Hematopoietic multipotent progenitor cell treated with erythropoietin and hydrocortisone succinate and interleukin-3 and kit ligand, for 8 days (in vitro differentiated cells): ENCODE results near the gene RHOU.
"Not testable (repeated sequence)": the region's sequence is repeated elsewhere in the genome, so short reads cannot be mapped to it uniquely, and the experiment has no call there.

Experiments
- DNase-seq: peaks from one replicate; pipeline ENCODE4 v3.0.0-alpha.2; 2015

Gene RHOU

DNA sequence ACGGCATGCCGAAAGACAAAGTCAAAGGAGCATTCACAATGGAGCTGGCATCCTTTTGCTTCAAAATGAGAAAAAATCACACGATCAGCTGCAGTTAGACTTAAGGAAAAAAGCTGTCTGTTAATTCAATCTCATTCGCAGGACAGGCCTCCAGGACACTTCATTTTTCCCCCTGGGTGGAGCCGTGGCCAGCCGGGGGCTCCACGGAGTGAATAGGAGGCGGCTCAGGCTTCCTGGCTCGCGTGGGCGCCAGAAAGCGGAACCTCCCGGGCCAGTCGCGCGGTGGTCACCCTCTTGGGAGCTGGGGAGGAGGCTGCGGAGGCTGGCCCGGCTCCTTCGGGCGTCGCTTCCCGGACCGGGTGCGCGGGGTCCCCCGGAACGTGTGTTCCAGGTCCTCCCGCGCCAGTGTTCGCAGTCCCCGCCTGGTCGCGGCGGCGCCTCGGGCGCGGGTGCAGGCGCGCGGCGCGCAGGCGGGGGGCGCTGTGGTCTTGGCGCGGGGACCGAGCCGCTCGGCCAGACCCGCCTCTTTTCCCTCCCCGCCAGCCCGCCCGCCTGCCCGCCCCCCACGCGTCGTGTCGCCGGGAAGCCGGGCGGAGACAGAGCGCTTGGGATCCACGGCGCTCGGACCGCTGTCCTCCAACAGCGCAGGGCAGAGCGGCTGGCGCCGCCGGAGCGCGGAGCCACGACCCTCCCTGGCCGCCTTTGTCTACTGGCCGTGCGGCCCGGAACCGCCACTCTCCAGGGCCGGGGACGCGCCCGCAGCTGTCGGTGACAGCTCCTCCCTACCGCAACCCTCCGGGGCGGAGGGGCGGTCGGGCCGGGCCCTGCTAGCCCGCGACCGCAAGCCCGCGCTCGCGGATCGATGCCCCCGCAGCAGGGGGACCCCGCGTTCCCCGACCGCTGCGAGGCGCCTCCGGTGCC is at the start of gene RHOU:
TSS of gene RHOU (plus strand) at position 599 of the 921 bp plus-strand sequence. CDS start at position 863, 264 bp downstream.
- peak; percentile 42 for DNase-seq

DNA sequence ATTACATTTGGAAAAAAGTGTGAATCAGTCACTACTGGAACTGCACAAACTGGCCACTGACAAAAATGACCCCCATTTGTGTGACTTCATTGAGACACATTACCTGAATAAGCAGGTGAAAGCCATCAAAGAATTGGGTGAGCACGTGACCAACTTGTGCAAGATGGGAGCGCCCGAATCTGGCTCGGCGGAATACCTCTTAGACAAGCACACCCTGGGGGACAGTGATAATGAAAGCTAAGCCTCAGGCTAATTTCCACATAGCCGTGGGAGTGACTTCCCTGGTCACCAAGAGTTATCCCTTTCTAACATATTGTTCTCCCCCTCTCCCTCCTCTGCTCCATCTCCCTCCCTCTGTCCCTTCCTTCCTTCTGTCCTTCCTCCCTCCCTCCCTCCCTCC is 47.7 kb upstream of the RHOU start:
- DNase-seq: no peak

DNA sequence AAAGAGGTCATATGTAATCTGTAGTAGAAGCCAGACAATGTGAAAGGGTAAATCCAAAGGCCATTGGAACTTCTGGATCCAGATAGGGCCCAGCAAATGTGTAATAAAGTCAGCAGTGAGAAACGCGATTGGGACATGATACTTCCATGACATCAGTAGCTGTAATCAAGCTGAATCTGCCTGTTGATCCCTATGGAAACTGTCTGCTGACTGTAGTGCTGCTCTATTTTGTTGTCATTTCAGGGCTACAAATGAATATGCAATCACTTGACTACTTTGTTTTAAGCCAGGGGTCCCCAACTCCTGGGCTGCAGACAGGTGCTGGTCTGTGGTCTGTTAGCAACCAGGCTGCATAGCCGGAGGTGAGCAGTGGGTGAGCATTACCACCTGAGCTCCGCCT is 46.0 kb upstream of the RHOU start:
- DNase-seq: no peak

- no peak for DNase-seq
Observed at GRCh38 chr1:228691211-228691610, 44.1 kb upstream of the RHOU start.

- DNase-seq: peak; percentile 56
Observed at GRCh38 chr1:228691926-228692325, 43.4 kb upstream of the RHOU start.

- not testable (repeated sequence) for DNase-seq
Observed at GRCh38 chr1:228694447-228694846, 40.8 kb upstream of the RHOU start.

DNA sequence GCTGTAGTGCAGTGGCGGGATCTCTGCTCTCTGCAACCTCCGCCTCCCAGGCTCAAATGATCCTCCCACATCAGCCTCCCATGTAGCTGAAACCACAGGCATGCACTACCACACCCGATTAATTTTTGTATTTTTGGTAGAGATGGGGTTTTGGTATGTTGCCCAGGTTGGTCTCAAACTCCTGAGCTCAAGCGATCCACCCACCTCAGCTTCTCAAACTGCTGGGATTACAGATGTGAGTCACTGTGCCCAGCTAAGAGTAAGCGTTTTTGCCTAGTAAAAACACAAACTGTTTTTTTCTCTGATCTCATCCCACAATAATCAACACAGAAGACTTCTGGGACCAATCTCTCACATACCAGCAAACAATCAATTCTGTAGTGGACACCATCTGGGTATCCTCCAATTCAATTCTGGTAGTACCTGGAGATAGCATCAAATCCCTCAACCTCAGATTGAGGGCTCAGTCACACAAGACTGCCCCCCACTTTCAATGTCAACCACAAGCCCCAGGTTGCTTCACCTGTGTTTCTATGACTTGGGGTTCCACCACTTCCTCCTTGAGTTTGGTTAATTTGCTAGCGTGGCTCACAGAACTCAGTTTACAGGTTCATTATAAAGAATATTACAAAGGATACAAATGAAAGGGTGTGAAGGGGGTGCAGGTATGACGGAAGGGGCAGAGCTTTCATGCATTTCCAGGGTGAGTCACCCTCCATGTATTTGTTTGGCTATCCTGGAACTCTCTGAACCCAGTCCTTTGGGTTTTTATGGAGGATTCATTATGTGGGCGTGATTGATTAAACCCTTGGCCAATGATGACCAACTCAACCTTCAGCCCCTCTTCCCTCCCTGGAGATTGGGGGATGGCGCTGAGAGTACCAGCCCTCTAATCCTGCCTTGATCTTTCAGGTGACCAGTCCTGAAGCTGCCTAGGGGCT is 40.0 kb upstream of the RHOU start:
- DNase-seq: no peak

- peak; percentile 30 for DNase-seq
Observed at GRCh38 chr1:228697207-228698016, 37.9 kb upstream of the RHOU start.

GRCh38 chr1:228698017-228698329 is 37.3 kb upstream of the RHOU start:
- DNase-seq: no peak

DNA sequence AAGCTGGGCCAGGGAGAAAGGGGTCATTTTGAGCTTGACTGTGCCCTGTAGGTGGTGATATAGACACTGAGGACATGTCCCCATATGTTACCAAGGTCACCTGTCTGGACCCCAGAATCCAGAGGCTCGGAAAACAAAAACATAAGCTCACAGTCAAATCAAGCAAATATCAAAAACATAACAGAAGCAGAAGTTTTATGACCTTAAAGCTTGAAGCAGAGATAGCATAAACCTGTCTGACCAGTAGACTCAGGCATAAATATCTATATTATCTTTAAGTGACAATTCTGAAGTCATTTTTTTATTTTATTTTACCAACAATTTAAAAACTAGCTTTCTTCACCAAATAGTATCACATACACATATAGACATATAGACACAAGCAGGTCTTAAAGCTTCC is 32.8 kb upstream of the RHOU start:
- DNase-seq: no peak

- no peak for DNase-seq
Observed at GRCh38 chr1:228706305-228706704, 29.0 kb upstream of the RHOU start.

GRCh38 chr1:228717081-228717480 is 18.2 kb upstream of the RHOU start:
- no peak for DNase-seq

DNA sequence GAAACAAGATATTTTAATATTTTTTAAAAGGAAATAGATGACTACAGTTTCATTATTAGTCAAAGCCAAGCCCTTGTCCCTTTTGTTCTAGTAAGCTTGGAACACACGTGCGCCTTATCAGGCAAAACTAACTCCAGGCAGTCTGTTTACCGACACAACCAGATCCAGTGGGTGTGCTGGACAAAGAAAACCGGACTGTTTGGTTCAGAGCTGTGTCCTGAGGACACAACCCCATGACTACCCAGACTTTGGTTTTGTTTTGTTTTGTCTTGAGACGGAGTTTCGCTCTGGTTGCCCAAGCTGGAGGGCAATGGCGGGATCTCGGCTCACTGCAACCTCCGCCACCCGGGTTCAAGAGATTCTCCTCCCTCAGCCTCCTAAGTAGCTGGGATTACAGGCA is 13.9 kb upstream of the RHOU start:
- no peak for DNase-seq

DNA sequence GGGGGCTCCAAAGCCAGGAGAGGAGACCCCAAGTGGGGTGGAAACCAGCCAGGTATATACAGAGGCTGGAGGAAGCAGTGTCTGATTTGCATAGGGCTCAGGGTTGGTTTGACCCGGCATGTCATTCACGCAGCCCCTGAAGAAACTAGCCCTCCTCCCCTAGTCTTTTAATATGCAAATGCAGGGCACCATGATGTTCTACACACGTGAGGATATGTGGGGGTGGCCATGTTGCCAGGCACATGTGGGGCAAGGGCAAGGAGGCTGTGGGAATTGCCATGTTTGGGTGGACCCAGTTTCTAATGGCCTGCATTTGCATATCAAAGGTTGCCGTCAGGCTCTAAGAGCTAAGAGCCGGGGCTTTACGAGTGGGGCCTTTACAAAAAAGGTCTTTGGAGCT is 12.0 kb upstream of the RHOU start:
- DNase-seq: no peak

GRCh38 chr1:228723921-228724320 is 11.4 kb upstream of the RHOU start:
- no peak for DNase-seq

GRCh38 chr1:228725178-228725577 is 10.1 kb upstream of the RHOU start:
- no peak for DNase-seq

DNA sequence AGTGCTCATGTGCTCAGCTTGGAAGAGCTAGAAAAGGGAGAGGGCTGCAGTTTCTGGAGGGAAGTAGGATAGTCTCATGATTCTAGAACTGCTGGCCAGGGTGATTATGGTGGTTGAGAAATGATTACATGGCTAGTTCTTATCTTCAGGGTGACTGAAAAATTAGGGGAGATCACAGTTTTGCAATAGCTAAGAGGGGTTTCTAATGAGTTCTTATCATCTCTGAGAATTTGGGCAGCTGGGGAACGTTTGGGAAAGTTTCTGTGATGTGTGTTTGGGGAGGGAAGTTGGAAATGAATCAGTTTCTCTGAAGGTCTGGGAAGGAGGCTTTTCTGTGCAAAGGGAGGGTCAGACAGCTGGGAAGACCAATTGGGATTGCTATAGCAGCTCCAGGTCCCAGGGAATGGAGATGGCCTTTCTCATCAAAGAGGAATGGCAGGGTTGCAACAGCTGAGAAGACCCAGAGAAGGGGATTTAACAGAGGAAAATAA is 7.6 kb upstream of the RHOU start:
- DNase-seq: no peak

DNA sequence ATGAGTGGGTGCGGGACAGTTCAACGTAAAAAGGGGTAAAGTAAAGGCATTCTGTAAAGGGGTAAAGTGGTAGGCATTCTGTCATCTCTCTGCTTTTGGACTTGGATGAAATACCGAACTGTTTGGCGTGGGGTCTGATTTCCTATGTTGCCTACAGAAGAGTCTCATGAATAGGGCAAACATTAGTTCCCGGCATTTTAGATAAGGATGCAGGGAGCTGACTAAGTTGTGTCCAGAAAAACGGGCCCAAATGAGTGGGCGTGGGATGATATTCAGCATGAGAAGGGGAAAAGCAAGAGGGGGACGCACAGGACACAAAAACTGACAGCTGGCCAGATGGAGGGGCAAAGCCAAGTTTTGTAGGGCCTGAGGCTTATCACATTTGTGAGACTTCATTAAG is 2.9 kb upstream of the RHOU start:
- no peak for DNase-seq

DNA sequence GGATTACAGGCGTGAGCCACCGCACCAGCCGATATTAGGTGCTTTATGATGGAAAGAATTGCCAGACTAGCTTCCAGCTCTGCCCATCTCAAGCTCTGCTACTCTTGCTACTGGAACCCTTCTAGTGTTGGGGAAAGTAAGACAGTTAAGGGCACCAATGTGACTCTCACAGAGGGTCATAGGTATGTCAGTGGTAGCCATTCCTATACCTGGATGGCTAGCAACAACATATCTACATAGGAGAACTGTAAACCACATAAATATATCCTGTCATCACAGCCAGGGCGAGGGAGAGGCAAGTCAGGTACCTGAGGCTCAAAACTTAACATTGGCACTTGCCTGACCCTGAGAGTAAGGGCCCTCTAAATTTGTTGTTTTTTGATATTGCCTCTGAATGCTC is 1.7 kb upstream of the RHOU start:
- DNase-seq: no peak

- DNase-seq: peak; percentile 9
Observed at GRCh38 chr1:228735871-228736586, 750 bp downstream of the RHOU start.

DNA sequence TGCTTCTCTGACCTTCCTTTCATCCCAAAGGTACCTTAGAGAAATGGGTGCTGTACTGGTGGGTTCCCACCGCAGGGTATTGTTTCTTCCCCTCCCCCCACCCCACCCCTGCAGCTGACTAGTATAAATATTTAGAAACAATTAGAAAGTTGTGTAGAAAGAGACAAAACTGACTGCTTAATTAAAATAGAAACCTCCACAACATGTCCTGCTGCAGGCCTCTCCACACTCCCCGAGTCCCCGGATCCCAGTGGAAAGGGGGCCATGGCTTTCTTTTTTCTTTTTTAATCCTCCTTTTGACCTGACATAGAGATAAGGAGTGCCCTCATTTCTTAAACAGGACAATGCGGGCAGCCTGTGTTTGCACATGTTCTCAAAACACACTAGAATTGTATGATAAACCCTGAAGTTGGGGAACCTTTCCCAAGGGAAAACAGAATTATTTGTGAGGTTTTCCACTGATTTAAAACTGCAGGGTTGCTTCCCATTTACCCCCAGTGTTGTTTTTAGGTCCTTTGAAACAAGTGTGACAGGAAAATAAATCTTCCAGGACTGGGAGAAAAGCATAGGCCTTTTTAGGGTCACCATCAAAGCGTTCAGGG is 1.7 kb downstream of the RHOU start:
- DNase-seq: no peak

DNA sequence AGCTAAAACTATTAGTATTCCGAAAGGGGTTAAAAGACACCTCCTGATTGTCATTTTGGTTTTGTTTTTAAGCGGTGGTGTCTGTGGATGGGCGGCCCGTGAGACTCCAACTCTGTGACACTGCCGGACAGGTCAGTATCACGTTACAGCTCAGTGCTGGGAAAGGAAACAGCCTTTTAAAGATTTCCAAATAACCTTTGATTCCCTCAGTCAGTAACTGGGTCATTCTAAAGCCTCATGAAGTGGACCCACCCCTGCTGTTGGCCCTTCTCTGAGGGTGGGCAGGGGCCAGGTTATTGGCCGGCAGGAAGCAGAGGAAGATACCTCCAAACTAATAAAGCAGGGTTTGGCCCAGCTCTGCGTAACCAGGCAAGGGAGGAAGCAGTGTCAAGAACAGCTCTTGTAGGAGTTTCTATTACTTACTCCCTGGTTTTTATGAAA is 2.3 kb downstream of the RHOU start:
- DNase-seq: no peak
